Memory B cell (primary cell): ENCODE measurements around the gene ZNF878.
"Not testable (repeated sequence)": the region's sequence is repeated elsewhere in the genome, so short reads cannot be mapped to it uniquely, and the experiment has no call there.

Experiments used
- ATAC-seq: fragments of 150-1000 bp; cut with Tn5 transposase; 2 replicates; pipeline ENCODE4 v1.10.0; 2021; ENCODE audit warnings: low read depth, mild to moderate bottlenecking, moderate library complexity
- DNase-seq, 2 donors: peaks; one replicate each; pipeline ENCODE4 v3.0.0; 2022; ENCODE audit warnings: low spot score in 2 of 2
- H3K27ac Mint-ChIP-seq: one replicate; pipeline ENCODE4 v1.8.0; 2022; ENCODE audit warnings: mild to moderate bottlenecking, moderate library complexity, mixed read lengths
- H3K27me3 Mint-ChIP-seq: one replicate; pipeline ENCODE4 v1.8.0; 2022; ENCODE audit warnings: mixed read lengths
- H3K36me3 Mint-ChIP-seq: one replicate; pipeline ENCODE4 v1.8.0; 2022; ENCODE audit warnings: mild to moderate bottlenecking, mixed read lengths
- H3K4me1 Mint-ChIP-seq: one replicate; pipeline ENCODE4 v1.8.0; 2022; ENCODE audit warnings: mixed read lengths
- H3K4me3 Mint-ChIP-seq: one replicate; pipeline ENCODE4 v1.8.0; 2022; ENCODE audit warnings: mild to moderate bottlenecking, moderate library complexity, mixed read lengths
- H3K9me3 Mint-ChIP-seq: one replicate; pipeline ENCODE4 v1.8.0; 2022; ENCODE audit warnings: mixed read lengths

ZNF878 gene

DNA sequence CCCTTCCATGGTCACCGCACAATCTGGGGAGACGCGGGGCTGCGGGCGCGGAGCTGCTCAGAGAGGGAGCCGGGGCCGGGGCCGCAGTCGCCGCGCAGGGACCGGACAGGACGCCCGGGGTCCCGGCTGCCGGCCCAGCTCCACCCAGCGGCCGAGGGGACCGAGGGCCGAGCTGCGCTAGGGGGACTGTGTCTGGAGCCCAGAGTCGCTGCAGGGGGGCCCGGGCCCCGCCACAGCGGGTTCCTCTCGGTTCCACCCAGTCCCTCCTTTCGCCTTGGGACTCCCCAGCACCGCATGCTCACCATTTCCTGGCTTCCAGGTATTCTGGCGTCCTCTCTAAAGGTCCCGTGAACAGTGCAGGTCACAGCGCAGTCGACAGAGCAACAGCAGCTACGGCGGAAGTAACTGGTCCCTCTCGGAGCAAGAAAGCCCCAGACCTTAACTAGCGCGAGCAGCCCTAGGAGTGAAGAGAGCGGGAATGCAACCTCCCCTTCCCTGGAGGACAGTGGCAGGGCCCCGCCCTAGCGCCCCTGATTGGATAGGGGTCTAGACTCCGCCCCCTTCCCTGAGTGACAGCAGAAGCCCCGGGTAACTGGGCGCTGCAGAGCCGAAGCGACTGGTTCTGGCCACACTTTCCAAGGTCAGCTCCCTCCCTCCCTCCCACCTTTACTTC is at the start of gene ZNF878:
Gene ZNF878, minus strand, starts transcription at position 465 of the 673 bp plus-strand sequence. Its CDS starts 160 bp downstream, at position 305.
- peak within 1 kb of the TSS; percentile 32 for H3K27ac Mint-ChIP-seq
- ATAC-seq (peak; percentile 78), DNase-seq (peak; percentile 21 to 37)
- peaks cover 9% of the 10 kb centered on the region for H3K27me3 Mint-ChIP-seq
- H3K4me1 Mint-ChIP-seq = peaks cover 11% of the 10 kb centered on the region
- H3K36me3 Mint-ChIP-seq = peaks cover 3% of the 10 kb centered on the region
- peak within 1 kb of the TSS; percentile 91 for H3K4me3 Mint-ChIP-seq
- no peaks in the 10 kb centered on the region for H3K9me3 Mint-ChIP-seq

- DNase-seq = no peak
- H3K4me1 Mint-ChIP-seq = peaks cover 3% of the 10 kb centered on the region
- ATAC-seq = no peak
- H3K9me3 Mint-ChIP-seq = no peaks in the 10 kb centered on the region
- H3K27ac Mint-ChIP-seq = no peak overlapping the region
- H3K4me3 Mint-ChIP-seq = no peak overlapping the region
- peaks cover 14% of the 10 kb centered on the region for H3K36me3 Mint-ChIP-seq
- peaks cover 3% of the 10 kb centered on the region for H3K27me3 Mint-ChIP-seq
Observed at GRCh38 chr19:12098040-12098439, 45.3 kb upstream of the ZNF878 start.

- no peak overlapping the region for H3K4me3 Mint-ChIP-seq
- no peak overlapping the region for H3K27ac Mint-ChIP-seq
- DNase-seq (no peak), ATAC-seq (no peak)
- H3K27me3 Mint-ChIP-seq = peaks cover 3% of the 10 kb centered on the region
- no peaks in the 10 kb centered on the region for H3K9me3 Mint-ChIP-seq
- H3K36me3 Mint-ChIP-seq = peaks cover 15% of the 10 kb centered on the region
- H3K4me1 Mint-ChIP-seq = peaks cover 8% of the 10 kb centered on the region
Observed at GRCh38 chr19:12095111-12095790, 42.5 kb upstream of the ZNF878 start.

DNA sequence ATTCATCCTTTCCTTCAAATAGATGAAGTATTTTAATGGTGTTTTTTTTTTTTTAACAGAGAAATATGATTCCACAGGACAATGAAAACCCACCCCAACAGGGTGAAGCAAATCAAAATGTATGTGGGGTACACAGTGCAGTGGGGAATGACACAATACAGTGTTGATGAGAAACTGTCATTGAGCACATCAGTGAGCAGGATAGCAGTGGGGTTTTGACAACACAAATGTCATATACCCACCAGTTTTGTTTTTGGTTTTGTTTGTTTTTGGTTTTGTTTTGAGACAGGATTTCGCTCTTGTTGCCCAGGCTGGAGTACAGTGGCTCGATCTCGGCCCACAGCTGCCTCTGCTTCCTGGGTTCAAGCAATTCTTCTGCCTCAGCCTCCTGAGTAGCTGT is 41.0 kb upstream of the ZNF878 start:
- no peak overlapping the region for H3K27ac Mint-ChIP-seq
- peaks cover 3% of the 10 kb centered on the region for H3K27me3 Mint-ChIP-seq
- no peak for ATAC-seq
- H3K36me3 Mint-ChIP-seq = peaks cover 13% of the 10 kb centered on the region
- DNase-seq = no peak
- H3K4me3 Mint-ChIP-seq = no peak overlapping the region
- H3K9me3 Mint-ChIP-seq = no peaks in the 10 kb centered on the region
- H3K4me1 Mint-ChIP-seq = peaks cover 8% of the 10 kb centered on the region

GRCh38 chr19:12092956-12093355 is 40.2 kb upstream of the ZNF878 start:
- H3K27ac Mint-ChIP-seq = no peak overlapping the region
- ATAC-seq (no peak), DNase-seq (no peak)
- H3K4me3 Mint-ChIP-seq = peak overlapping the region; percentile 76
- no peaks in the 10 kb centered on the region for H3K9me3 Mint-ChIP-seq
- peaks cover 3% of the 10 kb centered on the region for H3K27me3 Mint-ChIP-seq
- H3K4me1 Mint-ChIP-seq = peaks cover 8% of the 10 kb centered on the region
- H3K36me3 Mint-ChIP-seq = peaks cover 11% of the 10 kb centered on the region

GRCh38 chr19:12092065-12092867 is 39.5 kb upstream of the ZNF878 start:
- H3K4me1 Mint-ChIP-seq = peaks cover 8% of the 10 kb centered on the region
- peak overlapping the region; percentile 76 for H3K4me3 Mint-ChIP-seq
- H3K27ac Mint-ChIP-seq = peak overlapping the region; percentile 29
- H3K36me3 Mint-ChIP-seq = peaks cover 9% of the 10 kb centered on the region
- peaks cover 3% of the 10 kb centered on the region for H3K27me3 Mint-ChIP-seq
- ATAC-seq (peak; percentile 73), DNase-seq (peak; percentile 16 to 33)
- H3K9me3 Mint-ChIP-seq = no peaks in the 10 kb centered on the region

GRCh38 chr19:12090807-12091206 is 38.0 kb upstream of the ZNF878 start:
- peaks cover 3% of the 10 kb centered on the region for H3K27me3 Mint-ChIP-seq
- H3K27ac Mint-ChIP-seq = no peak overlapping the region
- H3K9me3 Mint-ChIP-seq = no peaks in the 10 kb centered on the region
- DNase-seq (peak; percentile 19 to 27), ATAC-seq (peak; percentile 39)
- peak overlapping the region; percentile 8 for H3K4me3 Mint-ChIP-seq
- H3K4me1 Mint-ChIP-seq = peaks cover 8% of the 10 kb centered on the region
- H3K36me3 Mint-ChIP-seq = peaks cover 6% of the 10 kb centered on the region

DNA sequence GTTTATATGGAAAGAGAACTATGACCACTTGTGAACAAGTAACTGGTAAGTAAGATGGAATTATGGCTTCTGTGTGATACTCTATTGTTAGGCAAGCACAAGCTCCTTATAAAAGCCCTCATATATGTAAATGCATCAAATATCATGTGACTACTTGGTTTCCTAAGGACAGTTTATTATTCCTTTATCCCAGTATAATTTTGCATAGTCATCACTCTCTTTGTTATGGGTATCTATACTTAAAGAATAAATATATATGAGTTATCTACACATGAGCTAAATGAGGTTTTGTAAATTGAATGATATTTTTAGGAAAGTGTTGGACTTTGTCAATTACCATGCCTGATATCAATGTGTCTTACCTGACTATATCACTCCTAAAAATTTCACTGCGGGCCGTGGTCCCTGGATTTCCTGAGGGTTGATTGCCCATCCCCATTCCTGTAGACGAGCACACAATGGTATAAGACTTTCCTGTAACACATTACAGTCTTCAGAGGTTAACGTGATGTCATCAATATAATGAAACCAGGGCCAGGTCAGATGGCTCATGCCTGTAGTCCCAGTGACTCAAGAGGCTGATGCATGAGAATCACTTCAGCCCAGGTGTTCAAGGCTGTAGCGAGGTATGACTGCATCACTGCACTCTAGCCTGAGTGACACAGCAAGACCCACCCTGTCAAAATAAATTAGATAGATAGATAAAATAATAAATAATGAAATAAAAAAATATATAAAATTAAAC is 32.5 kb upstream of the ZNF878 start:
- no peak overlapping the region for H3K27ac Mint-ChIP-seq
- DNase-seq (no peak), ATAC-seq (no peak)
- peaks cover 4% of the 10 kb centered on the region for H3K36me3 Mint-ChIP-seq
- H3K4me1 Mint-ChIP-seq = no peaks in the 10 kb centered on the region
- no peak overlapping the region for H3K4me3 Mint-ChIP-seq
- no peaks in the 10 kb centered on the region for H3K27me3 Mint-ChIP-seq
- no peaks in the 10 kb centered on the region for H3K9me3 Mint-ChIP-seq

DNA sequence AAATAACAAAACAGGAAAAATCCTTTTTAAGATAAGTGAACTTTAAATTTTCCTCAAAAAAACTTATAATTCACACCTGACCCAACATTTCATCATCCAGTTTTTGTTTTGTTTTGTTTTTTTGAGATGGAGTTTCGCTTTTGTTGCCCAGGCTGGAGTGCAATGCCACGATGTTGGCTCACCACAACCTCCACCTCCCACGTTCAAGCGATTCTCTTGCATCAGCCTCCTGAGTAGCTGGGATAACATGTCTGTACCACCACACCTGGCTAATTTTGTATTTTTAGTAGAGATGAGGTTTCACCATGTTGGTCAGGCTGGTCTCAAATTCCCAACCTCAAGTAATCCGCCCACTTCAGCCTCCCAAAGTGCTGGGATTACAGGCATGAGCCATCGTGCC is 30.6 kb upstream of the ZNF878 start:
- H3K4me1 Mint-ChIP-seq, H3K27me3 Mint-ChIP-seq, H3K36me3 Mint-ChIP-seq, H3K9me3 Mint-ChIP-seq, ATAC-seq, H3K4me3 Mint-ChIP-seq, DNase-seq, H3K27ac Mint-ChIP-seq: not testable (repeated sequence)

DNA sequence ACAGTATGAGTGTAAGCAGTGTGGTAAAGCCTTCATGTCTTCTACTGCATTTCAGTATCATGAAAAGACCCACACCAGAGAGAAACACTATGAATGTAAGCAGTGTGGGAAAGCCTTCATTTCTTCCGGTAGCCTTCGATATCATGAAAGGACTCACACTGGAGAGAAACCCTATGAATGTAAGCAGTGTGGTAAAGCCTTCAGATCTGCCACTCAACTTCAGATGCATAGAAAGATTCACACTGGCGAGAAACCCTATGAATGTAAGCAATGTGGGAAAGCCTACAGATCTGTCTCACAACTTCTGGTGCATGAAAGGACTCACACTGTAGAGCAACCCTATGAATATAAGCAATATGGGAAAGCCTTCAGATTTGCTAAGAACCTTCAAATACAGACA is 24.6 kb upstream of the ZNF878 start:
- peak overlapping the region; percentile 35 for H3K27ac Mint-ChIP-seq
- H3K4me3 Mint-ChIP-seq = no peak overlapping the region

DNA sequence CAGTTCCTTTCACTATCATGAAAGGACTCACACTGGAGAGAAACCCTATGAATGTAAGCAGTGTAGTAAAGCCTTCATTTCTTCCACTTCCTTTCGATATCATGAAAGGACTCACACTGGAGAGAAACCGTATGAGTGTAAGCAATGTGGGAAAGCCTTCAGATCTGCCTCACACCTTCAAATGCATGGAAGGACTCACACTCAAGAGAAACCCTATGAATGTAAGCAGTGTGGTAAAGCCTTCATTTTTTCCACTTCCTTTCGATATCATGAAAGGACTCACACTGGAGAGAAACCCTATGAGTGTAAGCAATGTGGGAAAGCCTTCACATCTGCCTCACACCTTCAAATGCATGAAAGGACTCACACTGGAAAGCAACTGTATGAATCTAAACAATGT is 23.6 kb upstream of the ZNF878 start:
- Mint-ChIP-seq H3K27ac (peak overlapping the region; percentile 35), H3K36me3 (peaks cover 46% of the 10 kb centered on the region), H3K9me3 (peaks cover 12% of the 10 kb centered on the region)
- DNase-seq, H3K4me3 Mint-ChIP-seq, ATAC-seq, H3K4me1 Mint-ChIP-seq, H3K27me3 Mint-ChIP-seq: not testable (repeated sequence)

More for the DNA sequence above, 24.6 kb upstream of the ZNF878 start:
- Mint-ChIP-seq H3K9me3 (peaks cover 12% of the 10 kb centered on the region), H3K4me1 (no peaks in the 10 kb centered on the region), H3K27me3 (no peaks in the 10 kb centered on the region), H3K36me3 (peaks cover 44% of the 10 kb centered on the region)
- no peak for ATAC-seq
- DNase-seq = no peak

GRCh38 chr19:12075538-12076139 is 22.9 kb upstream of the ZNF878 start:
- H3K27ac Mint-ChIP-seq = peak overlapping the region; percentile 35
- no peaks in the 10 kb centered on the region for H3K4me1 Mint-ChIP-seq
- no peaks in the 10 kb centered on the region for H3K27me3 Mint-ChIP-seq
- peaks cover 14% of the 10 kb centered on the region for H3K9me3 Mint-ChIP-seq
- H3K4me3 Mint-ChIP-seq = no peak overlapping the region
- H3K36me3 Mint-ChIP-seq = peaks cover 51% of the 10 kb centered on the region
- DNase-seq (no peak), ATAC-seq (no peak)
